Left lung (tissue), 10 donors: ENCODE data around the gene CTDSPL. TPM values are rescaled to one million over a fixed set of nuclear protein-coding genes. Genes with fewer than 3 reads are reported as not detected.

Experiments
- ATAC-seq: fragments of 200-7000 bp; cut with Tn5 transposase; one replicate; pipeline ENCODE4 v1.9.1; 2020; ENCODE audit warnings: moderate library complexity
- DNase-seq, 4 donors: peaks; one replicate each; pipeline ENCODE4 v3.0.0-alpha.2; 2013 to 2020
- H3K27ac ChIP-seq, 2 donors: fragments of 200-600 bp; sonication (generic) in 1 of 2; one replicate each; pipeline versions ENCODE4 v1.5.0 to v1.8.0; 2020 to 2021
- H3K27me3 ChIP-seq, 2 donors: fragments of 200-600 bp; sonication (generic) in 1 of 2; one replicate each; pipeline versions ENCODE4 v1.5.0 to v1.8.0; 2020 to 2021
- H3K36me3 ChIP-seq, 2 donors: fragments of 200-600 bp; sonication (generic) in 1 of 2; one replicate each; pipeline versions ENCODE4 v1.5.0 to v1.8.0; 2020 to 2021
- H3K4me1 ChIP-seq, 2 donors: fragments of 200-600 bp; one replicate each; pipeline ENCODE4 v1.8.0; 2021
- H3K4me3 ChIP-seq, 2 donors: fragments of 200-600 bp; sonication (generic) in 1 of 2; one replicate each; pipeline versions ENCODE4 v1.5.0 to v1.8.0; 2020 to 2021; ENCODE audit warnings: mild to moderate bottlenecking in 1 of 2
- H3K9me3 ChIP-seq, 2 donors: fragments of 200-600 bp; sonication (generic) in 1 of 2; one replicate each; pipeline versions ENCODE4 v1.5.0 to v1.8.0; 2020 to 2021
- CTCF ChIP-seq, 2 donors: fragments of 200-600 bp; sonication (generic) in 1 of 2; IDR thresholded peaks; one replicate each; pipeline versions ENCODE4 v1.5.0 to v1.8.0; 2021; ENCODE audit warnings: antibody characterized with exemption in 2 of 2
- intact Hi-C, 2 donors: fragments of 100-400 bp; cut with DNase I; formaldehyde crosslinking; loops; one replicate each; pipeline versions ENCODE4 v1.11.2 to v1.14.2; 2022
- polyA plus RNA-seq, 6 donors: library from polyadenylated mRNA; unstranded; fragments of 120-200 nt; gene quantifications; one replicate each; pipeline ENCODE4 v1.2.1, GENCODE V29; 2013; ENCODE audit not compliant: insufficient read length in 6 of 6
- total RNA-seq, 2 donors: library from RNA; stranded (reverse); fragmentation: NEBNext Ultra II Directional; extraction: Animal tissue kit (Norgen Biotek cat#: 25700); gene quantifications; one replicate each; pipeline ENCODE4 v1.2.1, GENCODE V29; 2021
- donor health status: DM: no; HTN: yes; CAD: no.
- donor health status: DM: no; HTN: no; CAD: no.

Gene CTDSPL
- total and polyA plus RNA-seq, 8 donors, result 46.9 to 122 (median 115) TPM

DNA sequence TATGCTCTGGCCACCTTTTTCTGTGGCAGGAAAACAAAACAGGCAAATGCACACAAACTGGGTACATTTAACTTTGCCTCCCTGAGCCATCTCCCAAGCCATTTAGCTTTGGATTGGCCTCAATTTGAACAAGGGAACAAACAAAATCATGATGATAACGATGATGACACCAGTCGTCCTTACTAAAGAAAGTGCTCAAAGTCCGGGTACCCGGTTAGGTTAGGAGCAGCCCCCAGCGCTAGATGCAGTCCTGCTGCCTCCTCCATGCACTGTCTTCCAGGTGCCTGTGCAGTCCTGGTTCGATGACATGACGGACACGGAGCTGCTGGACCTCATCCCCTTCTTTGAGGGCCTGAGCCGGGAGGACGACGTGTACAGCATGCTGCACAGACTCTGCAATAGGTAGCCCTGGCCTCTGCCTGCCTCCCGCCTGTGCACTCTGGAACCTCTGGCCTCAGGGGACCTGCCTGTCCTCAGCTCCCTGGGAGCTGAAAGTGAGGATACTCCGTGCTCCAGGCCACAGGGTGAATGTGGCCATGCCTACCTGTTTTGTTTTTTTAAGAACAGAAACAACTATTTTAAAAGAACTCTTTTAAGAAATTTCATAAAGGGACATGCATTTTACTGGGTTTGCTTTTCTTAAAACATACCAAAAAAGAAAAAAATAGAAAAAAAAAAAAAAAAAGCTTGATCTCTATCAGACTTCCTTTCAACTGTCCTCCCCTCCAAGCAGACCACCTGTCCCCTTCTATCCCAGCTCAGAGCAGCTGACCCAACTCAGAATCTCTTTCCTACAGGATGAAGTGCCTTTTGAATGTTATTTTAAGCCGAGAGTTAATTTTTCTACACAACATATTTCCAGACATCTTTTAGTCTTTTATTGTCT is 119.0 kb downstream of the CTDSPL start:
- TF ChIP-seq CTCF (IDR thresholded peaks at IDR 0.05), result no peak
- DNase-seq, result peak in 1 of 4 donors; percentile 77

GRCh38 chr3:37981348-37981664 is 119.6 kb downstream of the CTDSPL start:
- no peak for TF ChIP-seq CTCF (IDR thresholded peaks at IDR 0.05)
- intact Hi-C loops, result no loop called here
- Histone ChIP-seq H3K36me3 (peaks cover 0 to 18% of the 10 kb centered on the region in 2 donors), H3K27me3 (no peaks in the 10 kb centered on the region), H3K4me1 (peaks cover 4 to 56% of the 10 kb centered on the region in 2 donors), H3K27ac (peak overlapping the region in 1 of 2 donors; percentile 89), H3K9me3 (no peaks in the 10 kb centered on the region), H3K4me3 (no peak overlapping the region)
- DNase-seq (no peak), ATAC-seq (no peak)

More for the DNA sequence above, 119.0 kb downstream of the CTDSPL start:
- H3K27me3 ChIP-seq, result no peaks in the 10 kb centered on the region
- peak overlapping the region in 1 of 2 donors; percentile 89 for H3K27ac ChIP-seq
- intact Hi-C loops, result no loop called here
- peaks cover 0 to 24% of the 10 kb centered on the region in 2 donors for H3K36me3 ChIP-seq
- H3K9me3 ChIP-seq, result no peaks in the 10 kb centered on the region
- H3K4me3 ChIP-seq, result no peak overlapping the region
- H3K4me1 ChIP-seq, result peaks cover 0 to 50% of the 10 kb centered on the region in 2 donors
- ATAC-seq, result no peak

DNA sequence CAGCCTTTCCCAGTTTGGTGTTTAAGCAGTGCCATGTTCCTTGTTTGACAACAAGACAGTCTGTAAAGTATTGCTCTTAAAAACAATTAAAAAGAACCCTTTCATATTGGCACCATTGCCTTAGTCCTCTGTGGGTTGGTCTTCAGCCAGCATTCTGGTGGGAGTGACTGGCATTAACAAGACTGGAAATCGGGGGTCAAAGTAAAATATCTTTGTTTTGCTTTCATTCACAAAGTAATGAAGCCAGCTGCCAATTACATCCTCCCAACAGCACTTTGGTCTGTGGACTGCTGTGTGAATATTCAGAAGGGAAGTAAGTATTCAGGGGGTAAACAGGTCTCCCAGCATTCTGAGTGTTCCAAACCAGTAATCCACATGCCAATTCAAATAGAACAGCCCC is 120.7 kb downstream of the CTDSPL start:
- TF ChIP-seq CTCF (IDR thresholded peaks at IDR 0.05), result no peak
- Histone ChIP-seq H3K36me3 (peaks cover 0 to 12% of the 10 kb centered on the region in 2 donors), H3K4me1 (peaks cover 7 to 65% of the 10 kb centered on the region in 2 donors), H3K27me3 (no peaks in the 10 kb centered on the region), H3K27ac (no peak overlapping the region), H3K9me3 (no peaks in the 10 kb centered on the region), H3K4me3 (no peak overlapping the region)
- ATAC-seq (no peak), DNase-seq (no peak)
- intact Hi-C loops, result no loop called here

DNA sequence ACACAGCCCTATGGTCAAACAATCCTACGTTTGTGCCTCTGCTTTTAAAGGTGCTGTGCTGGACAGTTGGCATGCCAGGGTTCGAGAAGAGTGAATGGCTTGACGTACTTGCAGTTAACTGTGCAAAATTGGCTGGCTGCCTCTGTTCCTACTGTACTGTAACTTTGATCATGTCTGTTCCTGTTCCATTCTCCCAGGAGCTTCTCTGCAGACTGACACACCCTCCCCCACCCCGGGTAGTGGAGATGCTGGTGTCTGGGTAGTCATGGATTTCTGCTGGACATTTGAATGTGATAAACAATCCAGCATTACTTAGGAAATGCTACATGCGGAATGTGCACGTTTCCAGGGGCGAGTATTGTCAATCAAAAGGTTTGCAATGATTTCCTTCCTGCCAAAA is 122.4 kb downstream of the CTDSPL start:
- ATAC-seq (no peak), DNase-seq (no peak)
- Histone ChIP-seq H3K36me3 (peaks cover 0 to 12% of the 10 kb centered on the region in 2 donors), H3K27ac (no peak overlapping the region), H3K4me3 (no peak overlapping the region), H3K27me3 (no peaks in the 10 kb centered on the region), H3K4me1 (peaks cover 7 to 70% of the 10 kb centered on the region in 2 donors), H3K9me3 (no peaks in the 10 kb centered on the region)
- no peak for TF ChIP-seq CTCF (IDR thresholded peaks at IDR 0.05)
- intact Hi-C loops, result no loop called here

GRCh38 chr3:37984596-37984995 is 122.9 kb downstream of the CTDSPL start:
- Histone ChIP-seq H3K36me3 (peaks cover 0 to 12% of the 10 kb centered on the region in 2 donors), H3K4me3 (no peak overlapping the region), H3K4me1 (peaks cover 7 to 70% of the 10 kb centered on the region in 2 donors), H3K27ac (peak overlapping the region in 1 of 2 donors; percentile 13), H3K9me3 (no peaks in the 10 kb centered on the region), H3K27me3 (no peaks in the 10 kb centered on the region)
- intact Hi-C loops, result no loop called here
- no peak for TF ChIP-seq CTCF (IDR thresholded peaks at IDR 0.05)
- ATAC-seq (no peak), DNase-seq (peak in 1 of 4 donors; percentile 14)
